ENCODE measurements around the gene MARVELD1.
A peak's percentile ranks its signal among the peaks of the same experiment; 100 is the strongest.

MARVELD1 gene

DNA sequence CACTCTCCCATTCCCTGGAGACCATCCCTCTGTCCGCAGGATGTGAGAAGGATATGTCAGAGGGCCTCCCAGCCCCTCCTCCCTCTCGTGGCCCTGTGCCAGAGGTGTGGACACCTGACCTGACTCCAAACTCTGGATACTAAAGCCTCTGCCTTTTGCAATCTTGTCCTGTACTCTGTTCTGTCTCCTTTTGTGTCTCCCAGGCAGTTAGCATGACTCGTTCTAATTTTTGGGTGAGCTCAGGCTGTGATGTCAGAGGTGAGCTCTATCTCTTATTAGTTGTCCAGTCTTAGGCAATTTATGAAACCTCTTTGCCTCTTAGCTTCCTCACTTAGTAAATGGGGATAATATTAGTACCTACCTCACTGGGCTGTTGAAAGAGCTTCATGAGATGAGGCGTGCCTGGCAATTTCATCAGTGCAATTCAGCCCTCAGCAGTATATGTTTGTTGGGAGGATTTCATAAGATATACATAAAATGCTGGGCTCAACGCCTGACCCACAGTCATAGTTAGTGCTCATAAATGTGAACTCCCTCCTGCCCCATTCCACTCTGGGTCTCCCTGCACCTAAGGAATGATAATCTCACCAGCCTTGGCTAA, 10.9 kb downstream of the MARVELD1 start:
- no peak for DNase-seq

DNA sequence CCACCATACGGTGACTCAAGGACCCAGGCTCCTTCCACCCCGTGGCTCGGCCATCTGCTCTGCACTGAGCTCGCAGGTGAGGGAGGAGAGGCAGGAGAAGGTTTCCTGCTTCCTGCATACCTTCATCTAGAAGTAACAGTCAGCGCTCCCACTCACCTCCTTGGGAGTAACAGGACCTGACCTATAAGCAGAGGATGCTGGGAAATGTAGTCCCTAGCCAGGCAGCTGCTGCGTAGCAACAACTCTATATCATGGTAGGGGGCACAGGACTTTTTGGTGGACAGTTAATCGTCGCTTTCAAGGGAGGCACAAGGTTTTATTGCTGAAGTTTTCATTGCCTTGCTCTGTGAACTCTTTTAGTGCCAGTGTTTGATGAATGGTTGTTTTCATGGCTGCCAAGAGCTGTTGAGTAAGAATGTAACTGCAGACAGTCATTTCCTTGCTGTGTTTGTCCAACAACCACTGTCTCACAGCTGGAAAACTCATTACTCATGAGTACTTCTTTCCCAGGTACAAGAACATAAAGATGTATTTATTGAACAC, 13.2 kb downstream of the MARVELD1 start:
- DNase-seq = peak; percentile 71

DNA sequence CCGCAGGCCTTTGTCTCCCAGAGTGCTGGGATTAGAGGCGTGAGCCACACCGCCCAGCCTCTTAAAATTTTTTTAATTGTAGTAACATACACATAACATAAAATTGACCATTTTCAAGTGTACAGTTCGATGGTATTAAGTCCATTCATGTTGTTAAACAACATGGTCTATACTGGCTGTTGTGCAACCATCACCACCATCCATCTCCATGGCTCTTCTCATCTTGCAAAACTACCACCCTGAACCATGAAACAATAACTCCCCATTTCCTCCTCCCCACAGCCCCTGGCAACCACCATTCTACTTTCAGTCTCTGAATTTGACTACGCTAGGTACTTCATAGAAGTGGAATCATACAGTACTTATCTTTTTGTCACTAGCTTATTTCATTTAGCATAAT, 15.5 kb downstream of the MARVELD1 start:
- no peak for DNase-seq

DNA sequence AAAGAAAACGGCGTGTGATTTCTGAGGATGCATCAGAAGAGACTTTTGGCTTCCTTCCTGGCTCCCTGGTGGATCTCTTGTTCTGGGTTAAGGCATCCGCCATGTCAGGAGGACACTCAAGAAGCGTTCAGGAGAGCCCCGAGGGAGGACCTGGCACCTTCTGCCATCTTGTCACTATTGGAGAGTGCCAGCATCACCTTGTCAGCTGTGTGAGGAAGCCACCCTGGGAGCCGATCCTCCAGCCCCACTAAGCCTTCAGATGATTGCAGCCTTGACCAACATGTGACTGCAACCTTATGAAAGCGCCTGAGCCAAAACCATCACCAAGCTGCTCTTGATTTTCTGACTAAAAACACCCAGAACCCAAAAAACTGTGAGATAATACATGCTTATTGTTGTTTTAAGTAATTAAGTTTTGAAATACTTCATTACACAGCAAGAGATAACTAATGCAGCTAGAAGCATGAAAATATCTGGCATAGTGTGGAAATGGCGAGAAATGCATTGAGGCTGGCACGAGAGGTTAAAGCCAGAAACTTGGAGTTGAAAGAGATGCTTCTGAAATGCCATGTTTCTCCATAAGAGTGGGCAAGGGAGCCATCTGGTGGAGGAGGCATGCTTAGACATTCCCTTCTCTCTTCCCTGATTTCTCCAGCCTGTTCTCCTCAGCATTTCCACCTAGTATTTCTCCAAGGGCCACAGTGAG, 18.0 kb downstream of the MARVELD1 start:
- peak; percentile 94 for DNase-seq

DNA sequence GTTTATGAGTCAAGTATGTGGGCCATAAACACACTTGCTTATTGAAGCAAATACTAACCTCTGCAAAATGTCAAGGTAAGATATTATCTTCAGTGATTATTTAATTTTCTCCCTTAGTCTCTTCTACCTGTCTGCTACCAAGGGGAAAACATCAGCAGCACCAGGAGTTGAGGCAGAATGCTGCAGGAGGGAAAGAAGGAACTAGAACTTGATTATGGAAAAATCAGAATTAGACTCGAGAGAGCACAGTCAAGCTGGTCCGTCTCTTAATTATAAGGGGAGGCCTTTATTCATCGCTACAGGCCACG, 18.5 kb downstream of the MARVELD1 start:
- DNase-seq = no peak

DNA sequence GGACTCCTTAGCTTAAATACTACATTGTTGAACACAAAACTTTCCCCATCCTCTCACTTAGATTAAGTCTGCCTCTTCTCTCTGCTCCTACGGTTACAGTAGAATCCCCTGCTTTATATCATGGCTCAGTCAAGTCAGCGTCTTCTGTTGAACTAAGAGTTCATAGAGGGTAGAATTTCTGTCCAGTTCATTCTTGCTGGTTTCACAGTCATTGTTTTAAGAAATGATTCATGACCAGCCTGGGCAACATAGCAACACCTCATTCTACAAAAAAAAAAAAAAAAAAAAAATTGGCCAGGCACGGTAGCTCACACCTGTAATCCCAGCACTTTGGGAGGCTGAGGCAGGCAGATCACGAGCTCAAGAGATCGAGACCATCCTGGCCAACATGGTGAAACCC, 19.7 kb downstream of the MARVELD1 start:
- DNase-seq = no peak

DNA sequence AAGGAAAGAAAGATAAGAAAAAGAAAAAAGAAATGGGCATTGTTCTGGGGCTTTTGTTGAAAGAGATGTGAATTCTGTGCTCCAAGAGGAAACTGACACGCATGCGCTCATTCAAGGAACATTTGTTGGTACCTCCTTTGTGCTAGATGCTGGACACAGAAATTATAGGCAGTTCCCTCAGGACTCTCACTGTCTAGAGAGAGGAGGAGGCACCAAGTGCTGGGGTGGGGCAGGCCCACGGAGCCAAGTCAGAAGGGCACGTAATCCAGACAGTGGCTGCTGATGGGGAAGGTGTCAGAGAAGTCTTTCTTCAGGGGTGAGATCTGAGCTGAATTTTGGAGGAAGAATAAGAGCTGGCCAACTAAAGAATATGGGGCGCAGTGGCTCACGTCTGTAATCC, 20.5 kb downstream of the MARVELD1 start:
- DNase-seq = no peak

DNA sequence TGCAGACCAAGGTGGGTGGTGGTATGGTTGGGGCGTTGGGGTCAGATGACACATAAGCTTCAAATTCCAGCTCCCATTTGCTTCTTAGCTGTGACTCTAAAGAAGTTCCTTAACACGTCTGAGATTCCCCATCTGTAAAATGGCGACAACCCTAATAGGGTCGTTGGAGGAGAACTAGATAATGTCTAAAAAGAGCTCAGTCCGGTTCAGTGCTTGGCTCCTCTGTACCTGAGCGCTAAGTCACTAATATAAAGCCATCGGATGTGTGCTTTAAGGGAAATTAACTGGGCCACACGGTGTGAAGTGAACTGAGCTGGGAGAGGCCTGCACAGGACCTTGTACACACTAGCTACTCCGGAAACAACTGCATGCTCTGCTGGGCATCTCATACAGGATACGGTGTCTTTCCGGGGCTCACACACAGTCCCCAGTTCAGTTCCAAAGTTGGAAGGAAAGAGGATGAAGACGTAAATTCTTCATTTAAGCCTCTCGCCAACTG, 22.9 kb downstream of the MARVELD1 start:
- peak; percentile 89 for DNase-seq

DNA sequence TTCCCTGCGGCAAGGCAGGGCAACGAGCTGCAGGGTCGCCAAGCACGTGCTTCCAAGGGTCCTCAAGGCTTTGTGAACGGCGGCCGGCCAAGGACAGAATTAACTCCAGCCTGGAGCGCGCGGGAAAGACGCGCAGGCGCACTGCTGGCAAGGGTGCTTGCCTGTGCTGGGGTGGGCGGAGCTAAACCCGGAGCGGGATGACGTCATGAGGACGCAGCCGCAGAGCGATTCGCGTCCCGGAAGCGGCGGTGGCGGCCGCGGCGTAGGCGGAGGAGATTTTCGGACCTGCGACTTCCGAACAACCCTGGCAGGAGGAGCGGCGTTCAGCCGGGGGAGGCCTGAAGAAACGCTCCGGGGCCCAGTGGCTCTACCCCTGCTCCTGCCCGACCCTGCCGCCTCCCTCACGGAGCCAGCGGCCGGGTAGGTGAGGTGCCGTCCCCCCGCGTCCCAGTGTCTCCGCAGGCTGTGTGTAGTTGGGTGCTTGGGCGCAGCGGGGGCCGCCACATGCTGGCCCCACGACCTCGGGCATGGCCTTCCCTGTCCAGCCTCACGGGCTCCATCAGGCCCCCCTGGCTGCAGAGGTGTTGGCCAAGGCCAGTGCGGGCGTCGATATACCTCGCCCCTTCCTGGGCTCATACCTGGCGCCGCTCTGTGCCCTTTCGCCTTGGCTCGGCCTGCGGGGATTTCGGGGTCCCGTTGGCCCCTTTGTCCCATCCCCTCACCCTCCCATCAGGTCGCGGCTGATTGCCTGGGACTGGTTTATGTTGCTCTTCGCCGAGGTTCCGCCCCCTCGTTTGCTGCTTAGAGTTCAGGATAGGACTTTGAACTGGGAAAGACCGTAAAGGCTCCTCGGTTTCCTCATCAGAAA, 23.6 kb downstream of the MARVELD1 start, which contains the start of gene ZFYVE27:
TSS of gene ZFYVE27 (plus strand) at position 227 of the 868 bp plus-strand sequence. CDS start 1,350 bp downstream, outside the sequence.
- DNase-seq = peak; percentile 99

DNA sequence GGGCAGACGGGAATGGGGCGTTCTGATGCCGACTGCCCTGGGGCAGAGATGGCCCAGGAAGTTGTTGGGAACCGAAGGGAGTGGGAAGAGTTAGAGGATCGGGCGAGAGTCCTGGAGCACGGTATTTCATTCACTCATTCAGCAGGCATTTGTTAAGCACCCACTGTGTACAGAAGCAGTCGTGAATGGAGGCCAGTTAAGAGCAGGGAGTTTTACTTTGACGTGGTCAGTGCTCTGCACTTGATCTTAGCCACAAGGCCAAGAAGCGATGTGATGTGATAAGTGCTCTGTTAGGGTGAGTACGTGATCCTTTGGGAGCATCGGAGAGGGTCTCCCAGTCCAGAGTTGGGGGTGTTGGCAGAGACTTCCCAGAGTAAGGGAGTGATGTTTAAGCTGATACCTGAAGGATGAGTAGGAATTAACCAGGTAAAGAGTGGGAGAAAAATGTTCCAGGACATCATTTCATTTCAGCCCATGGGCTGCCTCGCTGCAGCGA, 24.3 kb downstream of the MARVELD1 start:
- DNase-seq = no peak

DNA sequence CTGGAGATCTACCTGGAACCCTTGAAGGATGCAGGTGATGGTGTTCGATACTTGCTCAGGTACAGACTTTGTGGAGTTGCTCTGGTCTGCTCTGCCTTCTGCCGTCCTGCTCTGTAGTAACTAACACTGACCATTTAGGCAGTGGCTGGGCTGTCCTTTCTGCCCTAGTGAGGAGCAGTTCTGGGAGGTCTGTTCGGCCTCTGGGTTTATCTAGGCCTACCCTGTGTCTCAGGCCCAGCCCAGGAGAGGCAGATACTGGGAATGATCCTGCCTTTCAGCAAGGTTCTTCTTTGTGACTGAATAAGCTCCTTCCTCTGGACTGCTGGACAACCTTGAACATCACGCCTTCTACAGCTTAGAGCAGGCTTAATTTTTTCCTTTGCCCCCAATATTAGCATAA, 25.1 kb downstream of the MARVELD1 start:
- DNase-seq = no peak

DNA sequence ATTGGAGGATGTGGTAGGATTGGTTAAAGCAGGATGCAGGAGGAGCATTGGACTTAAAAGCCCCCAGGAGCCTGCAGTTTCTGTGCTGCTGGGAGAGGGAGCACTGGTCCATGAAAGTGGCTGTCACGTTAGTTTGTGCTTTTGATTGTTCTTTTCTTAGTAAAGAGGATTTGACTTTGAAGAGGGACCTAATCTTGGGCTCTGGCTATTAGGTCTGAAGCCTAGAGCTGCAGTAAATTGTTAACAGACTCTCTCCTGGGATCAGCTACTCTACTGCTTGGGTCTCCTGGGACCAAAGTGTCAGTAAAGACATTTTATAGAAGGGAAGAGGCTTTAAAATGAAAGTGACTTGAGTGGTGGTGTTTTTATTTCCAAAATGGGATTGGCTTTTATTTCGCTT, 27.1 kb downstream of the MARVELD1 start:
- no peak for DNase-seq

DNA sequence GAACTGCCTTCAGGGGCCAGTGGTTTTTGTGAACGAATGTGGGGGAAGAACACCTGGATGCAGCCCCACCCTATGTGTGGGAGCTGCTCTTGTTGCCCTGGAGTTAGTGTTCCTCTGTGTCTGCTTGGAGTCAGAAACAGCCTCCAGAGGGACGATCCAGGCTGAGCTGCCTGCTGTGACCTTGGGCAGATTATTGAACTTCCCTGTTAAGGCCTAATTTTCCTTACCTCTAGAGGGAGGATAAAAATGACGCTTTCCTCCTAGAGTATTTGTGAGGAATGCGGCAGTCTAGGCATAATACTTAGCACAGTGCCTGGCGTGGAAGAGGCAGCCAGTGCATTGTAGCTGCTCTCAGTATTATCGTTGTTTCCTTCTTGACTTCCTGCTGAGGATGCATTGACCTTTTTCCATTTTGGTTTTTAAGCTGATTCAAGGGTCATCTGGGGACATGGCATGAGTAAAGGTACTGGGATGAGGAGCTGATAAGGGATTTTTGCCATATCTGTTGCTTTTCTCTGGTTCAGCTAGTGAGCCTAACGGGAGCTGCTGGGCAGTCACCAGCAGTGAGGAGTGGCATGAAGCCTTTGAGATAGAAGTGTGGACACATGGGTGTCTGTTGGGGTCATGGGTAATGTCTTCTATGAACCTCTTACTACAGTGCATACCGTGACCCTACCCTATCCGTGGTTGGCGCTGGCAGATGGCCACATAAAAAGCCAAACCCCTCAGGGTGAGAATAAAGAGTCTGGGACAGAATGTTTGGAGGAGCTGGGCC, 29.8 kb downstream of the MARVELD1 start:
- DNase-seq = no peak

DNA sequence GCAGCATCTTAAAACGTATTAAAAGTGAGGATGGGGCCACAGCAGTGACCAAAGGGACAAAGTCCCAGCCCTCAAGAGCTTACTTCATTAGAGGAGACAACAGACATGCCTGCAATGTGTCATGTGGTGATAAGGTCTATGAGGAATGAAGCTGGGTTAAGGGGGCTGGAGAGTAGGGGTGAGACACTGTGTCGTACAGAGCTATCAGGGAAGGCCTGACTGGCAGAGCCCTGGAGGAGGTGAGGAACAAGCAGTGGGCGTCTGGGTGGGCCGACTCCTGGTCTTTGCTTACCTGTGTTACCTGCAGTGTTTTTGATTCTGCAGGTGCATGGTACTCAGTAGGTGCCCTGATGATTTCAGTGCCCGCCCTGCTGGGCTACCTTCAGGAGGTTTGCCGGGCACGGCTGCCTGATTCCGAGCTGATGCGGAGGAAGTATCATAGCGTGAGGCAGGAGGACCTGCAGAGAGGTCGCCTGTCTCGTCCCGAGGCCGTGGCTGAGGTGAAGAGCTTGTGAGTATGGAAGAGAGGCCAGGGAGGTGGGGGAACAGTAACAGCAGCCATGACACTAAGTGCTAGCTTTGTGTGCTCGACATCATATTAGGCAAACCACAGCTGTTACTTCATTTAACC, 31.0 kb downstream of the MARVELD1 start:
- DNase-seq = no peak

DNA sequence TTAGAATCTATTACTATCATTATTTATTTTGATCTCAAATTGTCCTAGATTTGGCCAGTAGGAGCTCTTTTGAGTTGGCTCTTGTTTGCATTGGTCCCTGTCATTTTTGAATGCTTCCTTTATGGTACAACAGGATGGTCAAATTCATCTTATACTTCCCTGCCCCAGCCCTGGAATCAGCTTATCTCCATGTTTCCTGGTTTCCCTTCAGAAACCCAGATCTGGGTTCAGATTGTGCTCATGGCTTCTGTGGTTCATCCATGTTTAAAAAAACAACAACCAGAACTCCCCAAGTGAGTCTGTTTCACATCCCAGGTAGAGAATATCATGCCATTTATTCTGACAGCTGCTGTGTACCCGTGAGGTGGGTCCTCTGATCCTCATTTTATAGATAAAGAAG, 34.0 kb downstream of the MARVELD1 start:
- DNase-seq = no peak

DNA sequence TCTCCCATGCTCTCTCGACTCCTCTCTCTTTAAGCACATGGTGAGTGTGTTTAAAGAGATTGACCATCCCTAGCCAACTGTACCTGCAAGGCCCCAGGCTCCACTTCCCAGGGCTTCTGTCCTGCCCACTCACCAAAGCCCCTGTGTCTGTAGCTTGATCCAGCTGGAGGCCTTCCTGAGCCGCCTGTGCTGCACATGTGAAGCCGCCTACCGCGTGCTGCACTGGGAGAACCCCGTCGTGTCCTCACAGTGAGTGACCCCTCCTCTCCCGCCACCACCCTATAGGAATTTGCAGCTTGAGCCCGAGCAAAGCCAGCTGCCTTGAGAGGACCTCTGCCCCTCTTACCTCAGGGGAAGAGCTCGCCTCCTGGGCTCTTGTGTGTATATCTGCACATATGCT, 34.6 kb downstream of the MARVELD1 start:
- no peak for DNase-seq

DNA sequence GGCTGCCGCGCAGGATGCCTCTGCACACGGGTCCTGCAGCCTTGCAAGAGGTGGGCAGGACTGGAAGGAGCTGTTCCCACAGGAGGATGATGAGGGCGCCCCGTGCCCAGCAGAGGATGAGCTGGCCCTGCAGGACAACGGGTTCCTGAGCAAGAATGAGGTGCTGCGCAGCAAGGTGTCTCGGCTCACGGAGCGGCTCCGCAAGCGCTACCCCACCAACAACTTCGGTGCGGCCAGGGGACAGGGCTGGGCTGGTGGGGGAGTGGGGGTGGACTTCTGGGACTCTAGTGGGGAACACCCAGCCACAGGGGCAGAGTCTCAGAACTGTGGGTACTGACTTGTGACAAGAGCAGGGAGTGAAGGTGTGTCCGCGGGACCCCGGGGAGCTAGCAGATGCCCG, 39.4 kb downstream of the MARVELD1 start:
- DNase-seq = no peak

DNA sequence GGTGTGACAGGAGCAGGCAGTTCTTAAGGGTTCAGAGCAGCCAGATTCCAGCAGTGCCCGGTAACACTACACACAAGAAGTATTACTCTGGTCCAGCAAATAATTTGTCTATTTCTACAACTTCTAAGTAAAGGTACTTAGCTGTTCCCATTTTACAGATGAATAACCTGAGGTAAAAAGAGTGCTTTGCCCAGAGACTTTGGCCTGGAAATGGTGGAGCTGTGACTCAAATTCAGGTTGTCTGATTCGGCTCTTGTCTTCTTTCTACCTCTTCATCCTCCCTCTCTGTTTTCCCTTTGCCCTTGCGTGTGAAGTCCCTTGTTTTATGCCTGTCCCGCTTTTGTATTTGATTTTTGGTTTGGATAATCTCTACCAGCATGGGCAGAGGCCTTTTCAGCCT, 41.2 kb downstream of the MARVELD1 start:
- DNase-seq = no peak

DNA sequence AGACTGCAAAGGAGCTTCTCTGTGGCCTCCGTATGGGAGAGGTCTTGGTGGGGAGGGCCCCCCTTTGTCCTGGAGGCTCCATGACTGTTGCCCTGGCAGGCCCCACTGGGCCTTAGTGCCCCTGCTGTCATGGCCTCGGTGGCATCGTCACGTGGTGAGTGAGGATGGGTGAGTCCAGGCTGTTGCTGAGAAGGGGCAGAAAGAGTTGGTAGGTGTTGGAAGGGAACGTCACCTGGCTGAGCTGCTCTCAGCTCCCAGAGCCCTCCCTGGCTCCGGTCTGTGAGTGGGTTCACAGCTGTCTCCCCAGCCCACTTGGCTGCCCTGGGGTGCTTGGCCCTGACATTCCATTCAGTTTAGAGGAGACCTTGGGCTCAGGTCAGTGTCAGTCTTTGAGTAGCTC, 42.2 kb downstream of the MARVELD1 start:
- DNase-seq = no peak

DNA sequence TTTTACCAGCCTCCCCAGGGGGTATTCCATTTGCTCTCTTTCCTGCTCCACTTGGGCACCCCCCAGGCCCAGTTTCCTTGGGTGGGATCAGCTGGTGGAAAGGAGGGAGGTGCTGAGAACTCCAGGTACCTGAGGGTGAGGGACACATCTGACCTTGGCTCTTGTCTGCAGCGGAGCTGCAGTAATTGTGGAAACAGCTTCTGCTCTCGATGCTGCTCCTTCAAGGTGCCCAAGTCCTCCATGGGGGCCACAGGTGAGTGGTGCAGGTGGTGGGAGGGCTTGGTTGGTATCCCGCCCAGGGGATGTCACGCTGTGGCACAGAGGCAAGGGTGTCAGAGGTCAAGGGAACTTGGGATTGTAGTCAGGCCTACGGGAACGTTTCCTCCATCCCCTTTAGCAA, 43.9 kb downstream of the MARVELD1 start:
- no peak for DNase-seq

DNA sequence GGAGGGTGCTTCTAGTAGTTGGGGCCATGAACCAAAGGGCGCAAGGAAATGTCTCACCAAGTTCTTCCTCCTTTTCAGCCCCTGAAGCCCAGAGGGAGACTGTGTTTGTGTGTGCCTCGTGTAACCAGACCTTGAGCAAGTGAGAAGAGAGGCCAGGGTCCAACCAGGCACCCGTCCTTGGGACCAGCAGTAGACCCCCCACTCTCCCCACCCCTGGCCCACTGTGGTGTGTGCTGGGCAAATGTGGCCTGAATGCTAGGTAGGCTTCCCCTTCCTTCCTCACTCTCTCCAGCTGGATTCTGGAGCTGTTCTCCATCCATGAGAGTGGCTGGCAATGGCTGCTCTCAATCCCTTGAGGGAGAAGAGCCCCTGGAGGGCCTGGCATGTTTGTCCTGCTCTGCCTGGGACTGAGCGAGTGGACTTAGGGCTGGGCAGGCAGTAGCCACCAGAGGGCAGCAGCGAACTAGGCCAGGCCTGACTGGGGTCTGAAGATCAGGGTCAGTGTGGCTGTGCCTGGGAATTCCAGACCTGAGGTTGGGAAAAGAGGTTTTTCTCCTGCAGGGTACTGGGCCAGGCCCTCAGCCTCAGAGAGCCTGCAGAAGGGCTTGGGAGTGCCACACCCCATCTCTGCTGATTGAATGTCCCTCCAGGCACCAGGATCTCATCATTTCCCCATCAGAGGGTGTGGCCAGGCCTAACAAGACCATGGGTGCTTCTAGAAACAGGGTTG, 45.8 kb downstream of the MARVELD1 start:
- peak; percentile 92 for DNase-seq

All from DMS53 (cell line).